HT-29 (cell line): ENCODE data around the gene CASS4. TPM values are rescaled to one million over a fixed set of nuclear protein-coding genes. Genes with fewer than 3 reads are reported as not detected.
"Not testable (repeated sequence)": the region's sequence is repeated elsewhere in the genome, so short reads cannot be mapped to it uniquely, and the experiment has no call there.

ENCODE experiments used
- DNase-seq: peaks from one replicate; pipeline ENCODE4 v3.0.0-alpha.2; 2015; ENCODE audit warnings: low spot score
- total RNA-seq: library from RNA; depleted of rRNA; stranded (reverse); fragments of >200 nt; shearing (Covaris generic); gene quantifications from 2 replicates; pipeline ENCODE4 v1.2.3, GENCODE V29; 2014; rRNA removed

CASS4 gene, protein sequence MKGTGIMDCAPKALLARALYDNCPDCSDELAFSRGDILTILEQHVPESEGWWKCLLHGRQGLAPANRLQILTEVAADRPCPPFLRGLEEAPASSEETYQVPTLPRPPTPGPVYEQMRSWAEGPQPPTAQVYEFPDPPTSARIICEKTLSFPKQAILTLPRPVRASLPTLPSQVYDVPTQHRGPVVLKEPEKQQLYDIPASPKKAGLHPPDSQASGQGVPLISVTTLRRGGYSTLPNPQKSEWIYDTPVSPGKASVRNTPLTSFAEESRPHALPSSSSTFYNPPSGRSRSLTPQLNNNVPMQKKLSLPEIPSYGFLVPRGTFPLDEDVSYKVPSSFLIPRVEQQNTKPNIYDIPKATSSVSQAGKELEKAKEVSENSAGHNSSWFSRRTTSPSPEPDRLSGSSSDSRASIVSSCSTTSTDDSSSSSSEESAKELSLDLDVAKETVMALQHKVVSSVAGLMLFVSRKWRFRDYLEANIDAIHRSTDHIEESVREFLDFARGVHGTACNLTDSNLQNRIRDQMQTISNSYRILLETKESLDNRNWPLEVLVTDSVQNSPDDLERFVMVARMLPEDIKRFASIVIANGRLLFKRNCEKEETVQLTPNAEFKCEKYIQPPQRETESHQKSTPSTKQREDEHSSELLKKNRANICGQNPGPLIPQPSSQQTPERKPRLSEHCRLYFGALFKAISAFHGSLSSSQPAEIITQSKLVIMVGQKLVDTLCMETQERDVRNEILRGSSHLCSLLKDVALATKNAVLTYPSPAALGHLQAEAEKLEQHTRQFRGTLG
- 0.05 TPM in 1 of 2 replicates, not detected in the other for total RNA-seq

DNA sequence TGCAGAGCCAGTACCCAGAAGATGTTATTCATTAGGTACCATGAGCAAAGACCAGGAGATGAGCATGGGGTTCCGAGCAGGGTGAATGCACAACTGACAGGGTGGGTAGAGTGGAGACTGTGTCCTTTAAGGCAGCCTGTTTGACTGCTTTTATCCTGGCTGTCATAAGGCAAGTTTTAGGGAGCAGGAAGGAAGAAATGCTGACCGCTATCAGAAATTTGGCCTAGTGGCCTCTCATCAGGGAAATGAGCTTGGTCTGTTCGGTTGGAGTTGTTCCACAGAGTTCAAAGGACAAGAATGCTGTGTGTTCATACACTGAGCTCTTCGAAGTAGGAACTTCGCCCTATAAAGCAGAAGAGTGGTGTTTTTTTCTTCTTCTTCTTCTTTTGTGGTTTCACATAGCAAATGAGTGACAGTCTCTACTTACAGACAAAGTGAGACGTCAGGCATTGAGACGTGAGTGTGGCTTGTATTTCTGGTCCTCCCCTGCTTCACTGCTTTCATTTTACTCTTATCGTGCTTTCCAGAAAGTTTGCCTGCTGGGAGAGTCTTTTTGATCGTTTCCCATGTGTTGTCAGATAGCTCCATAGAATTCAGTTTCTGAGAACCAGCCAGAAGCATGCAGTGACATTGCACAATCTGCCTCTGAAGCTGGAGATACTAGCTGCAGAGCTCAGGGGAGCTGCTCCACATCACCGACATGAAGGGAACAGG lies at the start of gene CASS4:
CASS4 (plus strand) TSS at position 502 of the 714 bp plus-strand sequence; CDS start at position 701, 199 bp downstream.
- DNase-seq: peak; percentile 42

DNA sequence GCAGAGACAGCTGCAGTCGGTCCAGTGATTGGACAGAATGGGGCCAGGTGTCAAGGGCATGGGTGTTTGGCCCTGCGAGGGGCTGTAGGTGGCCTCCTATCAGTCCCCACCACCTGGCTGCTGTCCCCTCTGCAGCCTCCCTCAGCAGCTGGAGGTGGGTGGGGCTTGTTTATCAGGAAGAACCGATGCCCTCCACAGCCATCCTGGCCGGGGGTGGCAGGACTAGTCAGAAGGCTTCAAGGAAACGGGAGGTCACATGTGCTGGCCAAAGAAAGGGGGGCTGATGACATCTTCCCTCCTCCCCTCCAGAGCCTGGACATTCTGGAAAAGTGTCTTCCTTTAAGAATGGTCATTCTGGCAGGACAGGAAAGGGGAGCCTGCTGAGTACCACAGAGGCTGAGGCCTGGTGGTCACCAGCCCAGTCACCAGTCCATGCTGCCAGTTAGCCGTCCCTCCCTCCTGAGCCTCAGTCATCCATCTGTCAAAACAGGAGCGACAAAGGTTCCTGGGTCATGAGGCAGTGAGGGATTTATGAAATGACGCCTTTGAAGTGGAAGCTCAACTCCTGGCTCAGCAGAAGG lies 49.1 kb upstream of the CASS4 start:
- no peak for DNase-seq

DNA sequence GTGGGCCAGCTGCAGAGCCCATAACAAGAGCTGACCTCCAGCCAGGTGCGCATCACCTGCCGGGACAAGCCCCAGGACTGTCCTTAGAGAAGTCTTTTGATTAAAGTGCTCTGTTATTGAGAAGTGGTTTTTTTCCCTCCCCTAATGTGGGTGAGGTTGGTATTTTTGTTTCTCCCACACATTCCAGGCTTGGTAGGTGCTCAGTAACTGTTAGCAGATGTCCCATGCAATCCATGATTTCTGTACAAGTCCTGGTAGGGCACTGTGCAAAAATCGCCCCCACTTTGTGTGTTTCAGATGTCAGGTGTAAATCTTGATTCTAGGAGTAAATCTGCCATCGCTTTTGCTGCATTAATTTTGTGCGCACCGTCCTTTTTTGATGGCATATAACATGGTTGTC lies 48.6 kb upstream of the CASS4 start:
- no peak for DNase-seq

DNA sequence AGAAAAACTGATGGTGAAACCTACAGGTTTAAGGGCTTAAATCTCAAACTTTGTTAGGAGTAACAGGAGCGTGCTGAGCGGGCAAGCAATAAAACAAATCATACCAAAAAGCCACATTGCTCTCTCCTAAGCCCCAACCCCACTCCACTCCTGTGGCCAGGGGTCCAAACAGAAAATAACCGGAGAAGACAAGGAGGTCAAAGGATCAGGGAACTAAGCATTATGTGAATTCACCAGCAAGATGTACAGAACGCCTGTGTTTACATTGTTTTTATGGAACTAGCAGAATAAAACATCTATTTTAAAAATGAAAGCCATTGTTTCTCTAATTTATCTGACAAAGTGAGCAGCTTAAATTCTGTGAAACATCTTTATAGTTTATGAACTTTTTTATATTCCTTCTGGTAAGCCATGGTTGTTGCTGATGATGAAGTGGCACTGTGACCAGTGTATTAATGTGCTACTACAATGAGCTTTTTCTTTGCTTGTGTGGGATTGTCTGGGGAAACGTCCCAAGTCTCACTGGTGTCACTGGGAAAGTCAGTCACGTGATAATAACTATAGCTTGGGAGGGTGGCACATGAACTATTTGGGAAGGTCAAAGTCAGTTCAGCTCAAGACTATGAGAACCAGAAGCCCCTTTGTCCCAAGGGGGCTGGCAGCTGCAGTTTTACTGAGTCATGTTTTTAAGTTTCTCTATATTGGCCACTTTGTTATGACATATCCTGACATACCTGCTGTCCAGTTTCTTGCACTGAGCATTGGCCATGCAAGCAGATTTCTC lies 43.5 kb upstream of the CASS4 start:
- no peak for DNase-seq

DNA sequence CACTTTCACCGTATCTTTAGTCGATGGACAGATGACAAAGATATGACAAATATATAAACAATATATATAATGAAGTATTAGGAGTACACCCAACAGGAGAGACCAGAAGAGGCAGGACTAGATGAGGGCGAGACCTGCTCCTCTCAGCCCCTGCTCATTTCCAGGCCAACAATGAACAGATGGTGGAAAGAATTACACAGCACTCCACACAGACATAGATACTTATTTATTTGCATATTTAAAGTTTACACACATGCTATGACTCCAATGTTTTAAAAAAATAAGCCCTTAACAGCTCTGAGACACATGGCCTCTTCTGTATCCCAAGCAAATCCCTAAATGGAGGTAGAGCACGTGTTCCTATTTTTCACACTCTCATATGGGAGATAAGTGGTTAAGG lies 42.9 kb upstream of the CASS4 start:
- DNase-seq: no peak

DNA sequence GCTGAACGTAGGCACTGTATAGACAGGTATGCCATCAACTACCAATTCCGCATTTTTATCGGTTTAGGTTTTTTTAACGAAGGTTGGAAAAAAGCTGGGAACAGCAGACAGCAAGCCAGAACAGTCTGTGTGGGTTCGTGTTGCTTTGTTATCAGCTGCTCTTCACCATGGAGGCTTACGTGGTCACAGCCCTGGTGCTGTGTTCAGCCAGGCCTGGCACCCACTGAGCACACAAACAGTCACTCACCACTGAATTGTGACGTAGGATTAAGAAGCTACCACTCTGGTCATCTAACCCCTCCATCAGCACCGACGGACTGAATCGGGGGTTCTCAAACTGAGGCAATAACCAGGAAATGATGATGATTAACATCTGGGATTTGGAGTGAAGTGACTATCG lies 40.1 kb upstream of the CASS4 start:
- no peak for DNase-seq

DNA sequence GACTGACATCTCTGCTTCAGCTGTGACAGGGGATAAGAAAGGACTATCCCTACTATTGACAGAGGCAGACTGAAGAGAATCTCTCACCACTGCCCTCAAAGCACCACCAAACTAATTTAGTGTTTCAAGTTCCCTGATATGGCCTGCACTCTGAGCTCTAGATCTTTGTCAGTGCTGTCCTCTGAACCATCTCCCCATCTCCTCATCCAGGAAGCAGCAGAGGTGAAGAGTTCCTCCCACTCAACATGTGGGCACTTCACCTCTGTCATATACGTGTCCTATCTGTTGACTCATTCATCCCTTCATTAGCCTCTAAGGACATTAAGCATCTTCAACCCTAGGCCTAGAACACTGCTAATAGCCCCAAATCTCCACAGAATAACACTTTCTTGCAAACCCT lies 39.2 kb upstream of the CASS4 start:
- DNase-seq: no peak

DNA sequence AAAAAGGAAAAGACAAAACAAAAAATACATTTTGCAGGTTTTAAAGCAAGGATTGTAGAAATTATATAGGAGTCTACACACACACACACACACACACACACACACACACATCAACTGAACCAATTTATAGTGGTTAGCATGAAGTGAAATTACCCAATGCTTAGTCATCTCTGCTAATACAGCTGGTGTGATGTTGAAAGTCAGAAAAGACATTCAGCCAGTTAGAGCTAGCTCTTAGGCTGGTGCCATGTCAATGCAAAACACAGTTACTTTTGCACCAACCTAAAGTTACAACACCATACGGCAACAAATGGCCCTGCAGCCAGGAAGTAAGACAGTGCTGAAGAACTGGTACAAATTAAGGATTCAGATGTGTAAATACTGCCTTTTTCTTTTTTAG lies 38.1 kb upstream of the CASS4 start:
- no peak for DNase-seq

DNA sequence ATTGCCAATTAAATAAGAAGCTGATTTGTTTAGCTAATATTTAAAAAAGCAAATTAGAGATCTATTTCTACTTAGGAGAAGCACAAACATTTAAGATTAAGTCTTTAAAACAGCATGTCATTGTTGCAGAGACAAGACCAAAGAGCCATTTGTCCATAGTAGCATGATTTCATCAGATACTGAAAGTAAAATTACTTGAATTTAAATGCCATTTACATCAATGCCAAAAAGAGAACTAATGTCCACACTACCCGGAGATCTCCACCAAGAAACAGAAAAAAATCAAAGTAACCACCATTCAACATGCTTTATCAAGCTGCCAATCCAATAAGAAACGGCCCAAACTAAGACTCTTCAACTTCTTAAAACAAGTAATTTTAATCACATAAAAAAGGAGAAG lies 35.7 kb upstream of the CASS4 start:
- no peak for DNase-seq

DNA sequence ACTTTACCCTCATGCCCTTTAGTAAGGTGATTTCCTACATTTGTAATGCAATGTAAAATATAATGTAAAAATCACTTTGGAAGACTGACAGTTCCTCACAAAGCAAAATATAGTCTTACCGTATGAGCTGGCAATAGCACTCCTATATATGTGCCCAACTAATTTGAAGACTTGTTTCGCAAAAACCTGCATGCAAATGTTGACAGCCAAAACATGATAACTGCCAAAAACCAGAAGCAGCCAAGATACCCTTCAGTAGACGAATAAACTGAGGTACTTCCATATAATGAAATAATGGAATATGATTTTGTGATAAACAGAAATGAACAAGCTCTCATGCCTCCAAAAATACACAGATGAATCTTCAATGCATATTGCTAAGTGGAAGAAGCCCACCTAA lies 33.7 kb upstream of the CASS4 start:
- no peak for DNase-seq

DNA sequence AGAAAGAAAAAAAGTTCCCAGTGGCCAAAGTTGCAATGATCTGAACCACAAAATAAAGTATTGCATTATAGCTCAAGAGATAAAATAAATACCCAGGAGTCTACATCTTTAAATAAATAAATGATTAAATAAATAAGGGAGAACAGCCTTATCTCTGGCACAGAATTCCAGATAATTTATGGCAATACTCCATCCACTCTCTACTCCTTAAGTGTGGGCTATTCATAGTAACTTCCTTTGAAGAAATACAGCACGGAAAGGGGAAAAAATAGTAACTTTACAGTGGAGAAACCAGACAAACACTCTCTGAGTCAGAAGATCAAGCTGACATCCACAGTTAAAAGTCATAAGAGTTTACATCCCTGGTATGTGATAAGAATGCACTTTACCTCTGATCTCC lies 31.7 kb upstream of the CASS4 start:
- DNase-seq: no peak

DNA sequence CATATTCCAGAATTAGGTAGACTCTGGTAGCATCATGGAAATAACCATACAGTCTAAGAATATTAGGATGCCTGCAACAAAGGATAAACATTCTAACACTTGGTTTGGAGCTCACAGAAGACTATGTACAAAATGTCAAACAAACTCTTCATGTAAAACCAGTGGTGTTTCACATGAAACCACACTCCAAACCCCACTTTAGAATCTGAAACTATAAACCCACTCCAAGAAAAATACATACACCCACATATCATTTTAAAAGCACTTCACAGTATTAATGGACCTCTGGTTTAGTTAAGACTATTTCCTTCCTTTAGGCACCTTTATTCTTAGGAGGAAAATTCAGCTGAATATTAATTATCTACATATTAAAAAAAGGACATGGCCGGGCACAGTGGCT lies 30.6 kb upstream of the CASS4 start:
- DNase-seq: no peak

DNA sequence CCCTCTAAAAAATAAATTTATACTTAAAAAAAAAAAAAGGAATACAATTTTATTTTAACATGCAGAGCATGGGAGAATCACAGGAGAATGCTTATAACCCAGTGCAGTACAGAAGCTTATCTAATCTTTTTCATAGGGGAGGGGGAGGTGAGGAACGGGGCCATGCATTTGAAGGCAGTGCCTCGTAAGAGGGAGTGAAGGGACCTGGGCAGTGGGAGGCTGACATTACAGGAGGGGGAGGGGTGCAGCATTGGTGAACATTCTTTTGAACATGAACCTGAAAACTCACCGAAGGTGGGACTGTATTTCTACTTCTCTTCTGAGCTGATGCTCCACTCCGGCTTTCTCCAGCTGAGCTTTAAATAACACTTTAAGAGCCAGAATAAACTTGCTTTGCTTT lies 29.4 kb upstream of the CASS4 start:
- DNase-seq: no peak

DNA sequence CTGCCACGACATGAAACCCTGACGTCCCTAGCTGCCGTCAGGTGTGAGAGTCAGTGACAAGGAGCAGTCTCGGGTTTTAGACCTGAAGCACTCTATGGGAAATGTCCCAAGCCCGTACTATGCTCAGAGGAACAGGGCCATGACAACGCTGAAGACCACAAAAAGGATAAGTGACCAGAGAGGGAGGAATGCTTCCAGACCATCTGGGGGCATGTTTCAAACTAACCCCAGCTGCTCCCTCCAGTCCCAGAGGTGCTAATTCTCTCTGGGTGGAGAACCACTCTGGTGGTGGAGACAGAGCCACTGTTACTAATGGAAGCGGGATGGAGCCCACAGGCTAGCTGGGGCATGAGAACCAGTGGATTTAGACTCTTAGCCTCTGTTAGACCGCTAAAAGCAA lies 28.7 kb upstream of the CASS4 start:
- DNase-seq: no peak

DNA sequence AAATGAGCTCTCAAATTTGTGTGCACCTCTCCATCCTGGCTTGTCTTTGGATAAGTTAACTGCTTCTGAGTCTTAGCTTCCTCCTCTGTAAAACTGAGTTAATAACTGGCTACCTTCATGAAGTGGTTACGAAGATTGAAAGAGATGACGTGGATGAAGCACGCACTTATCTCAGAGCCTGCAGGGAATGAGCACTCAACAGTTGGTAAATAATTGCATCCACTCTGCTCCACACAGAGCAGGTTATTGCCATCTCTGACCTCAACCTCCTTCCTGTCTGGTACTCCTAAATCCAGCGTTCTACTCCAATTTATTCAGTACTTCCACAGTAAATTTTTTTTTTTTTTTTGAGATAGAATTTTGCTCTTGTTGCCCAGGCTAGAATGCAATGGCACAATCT lies 26.9 kb upstream of the CASS4 start:
- DNase-seq: no peak

DNA sequence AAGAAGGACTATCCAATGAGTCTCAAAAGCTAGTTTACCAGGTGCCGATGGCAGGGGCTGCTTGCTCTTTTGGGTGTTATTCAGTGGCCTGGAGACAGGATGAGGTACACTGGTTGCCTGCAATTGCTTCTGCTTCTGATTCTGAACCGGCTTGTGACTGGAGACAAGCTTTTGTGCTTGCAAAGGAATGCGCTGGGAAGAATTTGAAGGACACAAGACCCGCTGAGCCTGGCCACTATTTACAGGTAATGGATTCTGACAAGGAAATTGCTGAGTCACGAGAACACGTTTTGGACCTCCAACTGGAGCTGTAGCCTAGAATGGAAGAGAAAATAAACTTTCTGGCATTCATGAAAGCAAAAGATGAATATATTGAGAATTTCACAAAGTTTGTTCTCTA lies 25.8 kb upstream of the CASS4 start:
- no peak for DNase-seq

DNA sequence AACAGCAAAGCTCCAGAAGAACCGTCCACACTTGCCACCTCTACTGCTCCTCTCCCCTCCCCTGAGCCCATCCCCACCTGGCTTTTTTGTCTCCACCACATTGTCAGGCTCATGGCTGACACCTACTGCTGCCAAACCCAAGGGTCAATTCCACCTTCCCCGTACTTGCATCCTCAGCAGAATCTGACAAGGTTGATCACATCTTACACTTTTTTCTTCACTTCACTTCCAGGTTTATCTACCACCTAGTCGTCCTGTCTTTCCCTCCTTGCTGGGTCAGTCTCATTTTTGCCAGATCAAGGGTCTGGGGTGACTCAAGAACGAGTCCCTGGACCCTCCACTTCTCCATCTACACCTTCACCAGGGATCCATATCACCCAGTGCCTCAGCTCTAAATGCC lies 23.2 kb upstream of the CASS4 start:
- no peak for DNase-seq

DNA sequence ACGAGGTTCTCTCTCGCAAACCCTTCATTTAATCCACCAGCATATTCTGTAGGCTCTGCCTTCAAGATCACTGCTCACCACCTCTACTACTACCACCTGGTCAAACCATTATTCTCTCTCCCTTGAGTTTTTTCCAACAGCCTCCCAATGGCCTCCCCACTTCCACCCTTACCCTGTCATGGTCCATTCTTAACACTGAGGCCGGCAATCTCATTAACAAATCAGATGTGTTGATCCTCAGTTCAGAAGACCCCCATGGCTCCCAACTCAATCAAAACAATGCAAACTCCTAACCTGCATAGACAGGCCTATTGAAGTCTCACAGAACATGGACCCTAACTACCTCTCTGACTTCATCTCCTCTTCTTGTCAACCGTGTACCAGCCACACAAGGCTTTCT lies 22.3 kb upstream of the CASS4 start:
- no peak for DNase-seq

DNA sequence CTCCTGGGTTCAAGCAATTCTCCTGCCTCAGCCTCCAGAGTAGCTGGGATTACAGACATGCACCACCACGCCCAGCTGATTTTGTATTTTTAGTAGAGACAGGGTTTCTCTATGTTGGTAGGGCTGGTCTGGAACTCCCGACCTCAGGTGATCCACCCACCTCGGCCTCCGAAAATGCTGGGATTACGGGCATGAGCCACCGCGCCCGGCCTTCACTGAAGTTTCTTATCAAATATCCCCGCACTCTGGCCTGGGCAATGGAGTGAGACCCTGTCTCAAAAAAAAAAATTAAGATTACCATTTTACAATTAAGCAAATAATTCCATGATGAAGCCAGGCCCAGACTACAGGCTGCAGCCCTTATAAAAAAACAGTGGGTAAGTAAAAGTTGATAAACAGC lies 21.7 kb upstream of the CASS4 start:
- not testable (repeated sequence) for DNase-seq

DNA sequence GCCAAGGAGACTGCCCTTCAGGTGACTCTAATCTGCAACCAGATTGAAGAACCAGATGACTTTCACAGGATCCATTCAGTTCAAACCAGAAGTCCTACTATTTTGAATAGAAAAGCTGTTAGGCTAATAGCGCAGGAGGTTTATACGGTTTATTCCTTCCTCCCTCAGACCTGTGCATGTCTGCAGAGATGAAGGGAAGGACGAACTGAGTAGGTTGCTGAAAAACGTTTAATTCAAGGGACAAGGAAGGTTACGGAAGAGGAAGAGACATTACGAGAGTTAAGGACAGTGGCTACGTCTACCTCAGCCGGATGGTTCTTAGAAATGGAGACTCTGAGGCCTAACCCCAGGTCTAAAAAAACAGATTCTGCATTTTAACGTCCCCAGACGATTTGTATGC lies 21.0 kb upstream of the CASS4 start:
- DNase-seq: peak; percentile 36

DNA sequence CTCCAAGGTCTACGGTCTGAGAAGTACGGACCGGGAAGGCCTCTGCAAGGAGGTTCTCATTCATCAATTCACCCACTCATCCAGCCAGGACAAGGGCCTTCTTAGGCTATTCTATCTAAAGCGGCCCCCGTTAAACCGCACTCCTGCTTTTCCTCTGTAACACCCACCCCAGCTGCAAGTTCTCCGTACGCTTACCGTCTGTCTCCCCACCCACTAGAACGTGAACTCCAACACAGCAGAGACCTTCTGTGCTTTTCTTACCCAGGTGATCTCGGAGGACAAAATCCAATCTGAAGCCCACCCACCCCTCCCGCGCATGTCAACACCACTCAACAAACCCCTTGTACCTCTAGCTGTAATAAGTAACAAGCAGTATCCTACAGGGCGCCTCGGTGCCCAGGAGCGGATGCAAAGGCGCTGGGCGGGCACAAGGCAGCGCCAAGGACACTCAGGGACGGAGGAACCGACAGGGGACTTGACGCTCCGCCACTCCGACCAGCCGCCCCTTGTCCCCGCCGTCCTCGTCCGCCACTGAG lies 20.4 kb upstream of the CASS4 start:
- DNase-seq: peak; percentile 43
